ENCODE results near the gene GRIN2A. TPM values are rescaled to one million over a fixed set of nuclear protein-coding genes. Genes with fewer than 3 reads are reported as not detected.

Gene GRIN2A
- total and polyA plus RNA-seq, 2 of the 13 experiments (the other 11 are each of a cell fraction or from before 2014, with no cell fraction given), result not detected

DNA sequence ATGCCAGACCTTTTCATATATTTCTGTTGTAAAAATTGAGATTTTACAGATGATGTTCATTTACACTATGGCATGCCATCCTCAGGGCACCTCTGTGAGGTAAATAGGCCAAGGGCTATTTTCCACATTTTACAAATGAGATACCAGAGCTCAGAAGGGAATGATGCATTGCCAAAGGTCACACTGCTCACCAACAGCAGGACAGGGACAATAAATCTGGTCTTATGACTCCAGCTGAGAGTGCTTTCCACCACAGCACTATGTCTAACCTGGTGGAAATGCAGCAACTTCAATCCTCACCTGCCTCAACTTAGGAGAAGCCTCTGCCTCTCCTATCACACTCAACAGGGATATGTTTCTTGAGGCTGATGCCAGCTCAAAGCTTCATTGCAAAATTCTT lies 40.6 kb downstream of the GRIN2A start (continued):
- TF ChIP-seq, protein P1, sequence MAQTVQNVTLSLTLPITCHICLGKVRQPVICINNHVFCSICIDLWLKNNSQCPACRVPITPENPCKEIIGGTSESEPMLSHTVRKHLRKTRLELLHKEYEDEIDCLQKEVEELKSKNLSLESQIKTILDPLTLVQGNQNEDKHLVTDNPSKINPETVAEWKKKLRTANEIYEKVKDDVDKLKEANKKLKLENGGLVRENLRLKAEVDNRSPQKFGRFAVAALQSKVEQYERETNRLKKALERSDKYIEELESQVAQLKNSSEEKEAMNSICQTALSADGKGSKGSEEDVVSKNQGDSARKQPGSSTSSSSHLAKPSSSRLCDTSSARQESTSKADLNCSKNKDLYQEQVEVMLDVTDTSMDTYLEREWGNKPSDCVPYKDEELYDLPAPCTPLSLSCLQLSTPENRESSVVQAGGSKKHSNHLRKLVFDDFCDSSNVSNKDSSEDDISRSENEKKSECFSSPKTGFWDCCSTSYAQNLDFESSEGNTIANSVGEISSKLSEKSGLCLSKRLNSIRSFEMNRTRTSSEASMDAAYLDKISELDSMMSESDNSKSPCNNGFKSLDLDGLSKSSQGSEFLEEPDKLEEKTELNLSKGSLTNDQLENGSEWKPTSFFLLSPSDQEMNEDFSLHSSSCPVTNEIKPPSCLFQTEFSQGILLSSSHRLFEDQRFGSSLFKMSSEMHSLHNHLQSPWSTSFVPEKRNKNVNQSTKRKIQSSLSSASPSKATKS (CRISPR knock-in tag; IDR thresholded peaks at IDR 0.05), result no peak

DNA sequence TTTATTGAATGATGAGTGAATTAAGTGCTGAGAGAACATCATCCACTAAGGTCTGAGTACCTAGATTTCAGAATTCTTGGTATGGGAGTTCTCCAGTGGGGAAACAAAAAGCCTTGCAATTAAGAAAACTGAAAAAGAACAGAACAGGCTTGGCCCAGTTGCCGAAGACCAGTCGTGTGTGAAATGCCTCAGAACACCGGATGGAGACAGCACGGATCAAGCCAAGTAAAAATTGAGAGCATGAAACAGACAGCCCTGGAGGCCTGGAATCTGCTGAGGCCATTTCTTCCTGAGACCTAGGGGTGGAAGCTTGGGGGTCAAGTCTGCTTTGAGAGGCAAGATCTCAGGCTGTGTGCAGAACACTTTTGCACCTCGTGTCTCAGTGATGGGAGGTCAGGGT lies 43.3 kb downstream of the GRIN2A start:
- Histone ChIP-seq H2AFZ (ENCODE audit: low read length) (no peak overlapping the region), H3K27me3 (ENCODE audit: control insufficient read depth in 1 of 2, insufficient read depth in 2 of 2, low read length in 2 of 2) (no peaks in the 10 kb centered on the region; a peak in 1 of 5 replicates), H3K36me3 (replicated peaks in 1 of 2; ENCODE audit: control insufficient read depth in 1 of 2, insufficient read depth in 2 of 2, low read length in 2 of 2) (no peaks in the 10 kb centered on the region), H3K9me3 (ENCODE audit: low read length) (no peaks in the 10 kb centered on the region), H3K27ac (ENCODE audit: extremely low read length, insufficient read depth, low read length) (no peak overlapping the region), H3K4me1 (ENCODE audit: insufficient read depth, low read length) (no peaks in the 10 kb centered on the region), H4K20me1 (ENCODE audit: insufficient read depth, low read length) (no peaks in the 10 kb centered on the region), H3K4me2 (ENCODE audit: low read depth, low read length) (no peak overlapping the region), H3K79me2 (ENCODE audit: insufficient read depth, low read length) (no peaks in the 10 kb centered on the region), H3K9ac (ENCODE audit: insufficient read depth, low read depth, low read length) (no peak overlapping the region), H3K4me3 (replicated peaks in 1 of 3; ENCODE audit: insufficient read depth in 1 of 3, low read depth in 2 of 3, low read length in 3 of 3) (no peak overlapping the region)
- no peak for FAIRE-seq
- DNase-seq (ENCODE audit: low spot score), result no peak
- in situ Hi-C loops (cut with HindIII; ENCODE audit: extremely low pct_ligation_motif_present, low pct_unique_long_range_greater_than_20kb), result loop anchor here (10.0 kb wide), 1 partner anchor 64 kb away; no protein-coding TSS in a partner anchor
- intact Hi-C loops (cut with micrococcal nuclease; ENCODE audit: unreplicated experiment), result no loop called here
- 17% methylated on average over 5 of the region's 5 CpGs for WGBS (ENCODE audit: low lambda C conversion rate)
- BruUV-seq (replicated peaks), result no TSS peak
- POLR2A ChIA-PET, result no interaction called here
- no peak for ATAC-seq
- CTCF ChIA-PET (ENCODE audit: low intra/inter-chr PET ratio, low total read pairs), result no interaction called here
- no peak for TF ChIP-seq RBM22 (optimal IDR thresholded peaks at IDR 0.05; ENCODE audit: low read length)
- TF ChIP-seq, protein P2, sequence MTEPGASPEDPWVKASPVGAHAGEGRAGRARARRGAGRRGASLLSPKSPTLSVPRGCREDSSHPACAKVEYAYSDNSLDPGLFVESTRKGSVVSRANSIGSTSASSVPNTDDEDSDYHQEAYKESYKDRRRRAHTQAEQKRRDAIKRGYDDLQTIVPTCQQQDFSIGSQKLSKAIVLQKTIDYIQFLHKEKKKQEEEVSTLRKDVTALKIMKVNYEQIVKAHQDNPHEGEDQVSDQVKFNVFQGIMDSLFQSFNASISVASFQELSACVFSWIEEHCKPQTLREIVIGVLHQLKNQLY (CRISPR knock-in tag; IDR thresholded peaks at IDR 0.05), result no peak
- no peak for TF ChIP-seq RBM39 (IDR thresholded peaks at IDR 0.05; ENCODE audit: low read depth, low read length, poor library complexity, severe bottlenecking)
- no peak for TF ChIP-seq FOXJ3 (CRISPR knock-in tag; IDR thresholded peaks at IDR 0.05; ENCODE audit: borderline replicate concordance)
- no peak for TF ChIP-seq ZNF441 (CRISPR knock-in tag; IDR thresholded peaks at IDR 0.05; ENCODE audit: borderline replicate concordance)

Measured in HepG2 (cell line).